ENCODE data around the gene SHISA7. TPM values are rescaled to one million over a fixed set of nuclear protein-coding genes. Genes with fewer than 3 reads are reported as not detected.

Gene SHISA7
- total RNA-seq, 2 donors from 2014 or later: not detected

DNA sequence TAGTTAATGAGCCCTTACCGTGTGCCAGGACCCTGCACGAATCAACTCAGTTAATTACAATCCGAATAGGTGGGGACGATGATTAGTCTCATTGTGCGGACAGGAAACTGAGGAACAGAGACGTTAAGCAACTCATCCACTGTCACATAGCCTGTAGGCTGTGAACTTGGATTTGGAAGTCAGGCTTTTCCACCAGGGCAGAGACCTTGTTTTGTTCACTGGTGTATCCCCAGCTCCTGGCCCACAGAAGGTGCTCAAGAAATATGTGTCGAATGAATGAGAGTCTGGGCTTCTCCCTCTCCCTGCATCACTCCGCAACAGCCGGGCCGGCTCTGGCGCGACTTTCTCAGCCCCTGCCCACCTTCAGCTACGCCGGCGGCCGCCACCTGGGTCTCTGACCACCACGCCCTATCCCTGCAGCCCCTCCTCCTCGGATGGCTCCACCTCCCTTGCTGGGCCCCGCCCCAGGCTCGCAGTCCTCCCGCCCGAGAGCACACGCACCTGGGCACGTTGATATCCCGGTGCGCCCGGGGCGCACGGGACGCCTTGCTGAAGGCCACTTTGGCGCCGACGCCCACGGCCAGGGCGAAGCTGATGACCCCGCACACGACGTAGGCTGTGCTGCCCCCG is 1.3 kb downstream of the SHISA7 start:
- intact Hi-C loops (cut with DNase I): no loop called here
- TF ChIP-seq, protein P1, sequence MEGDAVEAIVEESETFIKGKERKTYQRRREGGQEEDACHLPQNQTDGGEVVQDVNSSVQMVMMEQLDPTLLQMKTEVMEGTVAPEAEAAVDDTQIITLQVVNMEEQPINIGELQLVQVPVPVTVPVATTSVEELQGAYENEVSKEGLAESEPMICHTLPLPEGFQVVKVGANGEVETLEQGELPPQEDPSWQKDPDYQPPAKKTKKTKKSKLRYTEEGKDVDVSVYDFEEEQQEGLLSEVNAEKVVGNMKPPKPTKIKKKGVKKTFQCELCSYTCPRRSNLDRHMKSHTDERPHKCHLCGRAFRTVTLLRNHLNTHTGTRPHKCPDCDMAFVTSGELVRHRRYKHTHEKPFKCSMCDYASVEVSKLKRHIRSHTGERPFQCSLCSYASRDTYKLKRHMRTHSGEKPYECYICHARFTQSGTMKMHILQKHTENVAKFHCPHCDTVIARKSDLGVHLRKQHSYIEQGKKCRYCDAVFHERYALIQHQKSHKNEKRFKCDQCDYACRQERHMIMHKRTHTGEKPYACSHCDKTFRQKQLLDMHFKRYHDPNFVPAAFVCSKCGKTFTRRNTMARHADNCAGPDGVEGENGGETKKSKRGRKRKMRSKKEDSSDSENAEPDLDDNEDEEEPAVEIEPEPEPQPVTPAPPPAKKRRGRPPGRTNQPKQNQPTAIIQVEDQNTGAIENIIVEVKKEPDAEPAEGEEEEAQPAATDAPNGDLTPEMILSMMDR (IDR thresholded peaks at IDR 0.05): no peak
- H3K36me3 ChIP-seq: no peaks in the 10 kb centered on the region
- no peak for DNase-seq
- H3K9ac ChIP-seq (ENCODE audit: low read depth in 2 of 2, low read length in 2 of 2): no peak overlapping the region
- no peaks in the 10 kb centered on the region for H3K9me3 ChIP-seq
- H3K4me3 ChIP-seq: no peak overlapping the region
- no peak overlapping the region for H3K27ac ChIP-seq
- H3K4me1 ChIP-seq: no peaks in the 10 kb centered on the region
- H3K27me3 ChIP-seq: peaks cover 44% of the 10 kb centered on the region

DNA sequence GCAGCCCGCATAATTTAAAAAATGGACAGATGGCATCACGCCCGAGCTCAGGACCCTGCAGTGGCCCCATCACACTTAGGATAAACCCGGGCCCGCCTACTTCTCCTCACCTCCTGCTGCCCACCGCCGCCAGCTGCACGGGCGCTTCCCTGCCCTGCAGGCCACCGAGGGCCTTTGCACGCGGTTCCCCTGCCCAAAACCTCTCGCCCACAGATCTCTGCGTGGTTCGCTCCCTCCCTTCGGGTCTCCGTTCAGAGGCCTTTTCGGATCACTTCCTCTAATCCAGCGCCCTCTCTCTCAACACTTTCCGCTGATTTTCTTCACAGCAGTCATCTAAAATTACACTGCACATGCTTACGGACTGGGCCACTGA is 1.8 kb downstream of the SHISA7 start:
- intact Hi-C loops (cut with DNase I): no loop called here

GRCh38 chr19:55440411-55441105 is 2.5 kb downstream of the SHISA7 start:
- TF ChIP-seq, protein P1 (IDR thresholded peaks at IDR 0.05): no peak
- Histone ChIP-seq H3K27ac (no peak overlapping the region), H3K9ac (ENCODE audit: low read depth in 2 of 2, low read length in 2 of 2) (no peak overlapping the region), H3K9me3 (no peaks in the 10 kb centered on the region), H3K27me3 (peaks cover 44% of the 10 kb centered on the region), H3K4me1 (no peaks in the 10 kb centered on the region), H3K4me3 (no peak overlapping the region), H3K36me3 (no peaks in the 10 kb centered on the region)
- DNase-seq: no peak
- intact Hi-C loops (cut with DNase I): no loop called here

More for the DNA sequence above, 1.8 kb downstream of the SHISA7 start:
- Histone ChIP-seq H3K4me3 (no peak overlapping the region), H3K27ac (no peak overlapping the region), H3K9ac (ENCODE audit: low read depth in 2 of 2, low read length in 2 of 2) (no peak overlapping the region), H3K4me1 (no peaks in the 10 kb centered on the region), H3K27me3 (peaks cover 44% of the 10 kb centered on the region), H3K36me3 (no peaks in the 10 kb centered on the region), H3K9me3 (no peaks in the 10 kb centered on the region)
- DNase-seq: no peak
- TF ChIP-seq, protein P1 (IDR thresholded peaks at IDR 0.05): no peak

GRCh38 chr19:55439052-55439451 is 4.0 kb downstream of the SHISA7 start:
- TF ChIP-seq, protein P1 (IDR thresholded peaks at IDR 0.05): no peak
- Histone ChIP-seq H3K27ac (no peak overlapping the region), H3K4me3 (no peak overlapping the region)

DNA sequence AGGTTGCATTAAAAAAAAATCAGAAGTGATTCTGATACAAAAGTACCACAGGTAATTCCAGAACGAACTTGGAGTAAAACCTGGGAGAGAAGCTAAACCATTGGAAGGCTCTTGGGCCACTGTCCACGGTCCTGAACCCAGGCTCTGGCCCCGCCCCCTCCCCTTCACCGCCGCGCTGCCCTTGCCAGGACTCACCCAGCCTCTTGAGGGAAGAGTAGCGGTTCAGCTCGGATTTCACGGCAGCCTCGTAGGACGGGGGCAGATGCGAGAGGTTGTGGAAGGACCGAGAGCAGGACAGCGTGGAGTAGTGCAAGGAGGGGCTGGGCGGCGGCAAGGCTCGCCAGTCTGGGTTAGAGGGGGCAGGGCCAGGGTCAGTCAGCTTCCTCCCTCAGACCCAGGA is 5.7 kb downstream of the SHISA7 start:
- peak; percentile 47 for DNase-seq

More at GRCh38 chr19:55439052-55439451, 4.0 kb downstream of the SHISA7 start:
- Histone ChIP-seq H3K9me3 (no peaks in the 10 kb centered on the region), H3K36me3 (no peaks in the 10 kb centered on the region), H3K4me1 (no peaks in the 10 kb centered on the region), H3K9ac (ENCODE audit: low read depth in 2 of 2, low read length in 2 of 2) (no peak overlapping the region), H3K27me3 (peaks cover 35% of the 10 kb centered on the region)
- intact Hi-C loops (cut with DNase I): no loop called here
- DNase-seq: no peak

More for the DNA sequence above, 5.7 kb downstream of the SHISA7 start:
- H3K4me1 ChIP-seq: no peaks in the 10 kb centered on the region
- H3K4me3 ChIP-seq: no peak overlapping the region
- no peaks in the 10 kb centered on the region for H3K36me3 ChIP-seq
- peaks cover 39% of the 10 kb centered on the region for H3K27me3 ChIP-seq
- intact Hi-C loops (cut with DNase I): no loop called here
- TF ChIP-seq, protein P1 (IDR thresholded peaks at IDR 0.05): no peak
- no peak overlapping the region for H3K9ac ChIP-seq (ENCODE audit: low read depth in 2 of 2, low read length in 2 of 2)
- H3K9me3 ChIP-seq: no peaks in the 10 kb centered on the region
- no peak overlapping the region for H3K27ac ChIP-seq
